ENCODE measurements around the gene UPP2. TPM values are rescaled to one million over a fixed set of nuclear protein-coding genes. Genes with fewer than 3 reads are reported as not detected.

UPP2 gene
- total and polyA plus RNA-seq, 2 of the 13 experiments (the other 11 are each of a cell fraction or from before 2014, with no cell fraction given), result 0.07 to 0.28 TPM

DNA sequence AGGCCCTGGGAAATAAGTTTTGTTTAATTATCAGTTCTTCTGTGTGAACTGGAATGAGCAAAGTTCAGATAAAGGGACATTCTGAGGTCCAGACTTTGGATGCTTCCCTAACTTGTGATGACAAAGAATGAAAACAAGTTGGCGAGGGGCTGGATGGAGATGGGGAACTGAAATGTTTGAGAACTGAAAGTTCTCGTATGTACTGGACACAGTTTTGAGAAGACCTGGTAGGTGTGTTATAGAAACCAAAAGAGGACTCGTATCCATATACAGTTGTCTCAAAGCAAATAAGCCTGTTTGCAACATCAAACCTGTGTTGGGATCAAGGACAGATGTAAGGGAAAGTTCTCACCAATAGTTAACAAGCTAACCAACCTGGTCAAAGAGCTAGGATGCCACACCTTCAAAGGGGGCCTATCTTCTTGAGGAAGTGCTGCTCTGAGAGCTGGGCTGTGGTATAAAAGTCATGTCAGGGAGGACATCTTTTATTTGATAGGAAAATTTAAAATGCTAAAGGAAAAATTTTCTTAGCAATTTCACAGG lies at the start of gene UPP2 (continued):
- TF ChIP-seq, protein P1, sequence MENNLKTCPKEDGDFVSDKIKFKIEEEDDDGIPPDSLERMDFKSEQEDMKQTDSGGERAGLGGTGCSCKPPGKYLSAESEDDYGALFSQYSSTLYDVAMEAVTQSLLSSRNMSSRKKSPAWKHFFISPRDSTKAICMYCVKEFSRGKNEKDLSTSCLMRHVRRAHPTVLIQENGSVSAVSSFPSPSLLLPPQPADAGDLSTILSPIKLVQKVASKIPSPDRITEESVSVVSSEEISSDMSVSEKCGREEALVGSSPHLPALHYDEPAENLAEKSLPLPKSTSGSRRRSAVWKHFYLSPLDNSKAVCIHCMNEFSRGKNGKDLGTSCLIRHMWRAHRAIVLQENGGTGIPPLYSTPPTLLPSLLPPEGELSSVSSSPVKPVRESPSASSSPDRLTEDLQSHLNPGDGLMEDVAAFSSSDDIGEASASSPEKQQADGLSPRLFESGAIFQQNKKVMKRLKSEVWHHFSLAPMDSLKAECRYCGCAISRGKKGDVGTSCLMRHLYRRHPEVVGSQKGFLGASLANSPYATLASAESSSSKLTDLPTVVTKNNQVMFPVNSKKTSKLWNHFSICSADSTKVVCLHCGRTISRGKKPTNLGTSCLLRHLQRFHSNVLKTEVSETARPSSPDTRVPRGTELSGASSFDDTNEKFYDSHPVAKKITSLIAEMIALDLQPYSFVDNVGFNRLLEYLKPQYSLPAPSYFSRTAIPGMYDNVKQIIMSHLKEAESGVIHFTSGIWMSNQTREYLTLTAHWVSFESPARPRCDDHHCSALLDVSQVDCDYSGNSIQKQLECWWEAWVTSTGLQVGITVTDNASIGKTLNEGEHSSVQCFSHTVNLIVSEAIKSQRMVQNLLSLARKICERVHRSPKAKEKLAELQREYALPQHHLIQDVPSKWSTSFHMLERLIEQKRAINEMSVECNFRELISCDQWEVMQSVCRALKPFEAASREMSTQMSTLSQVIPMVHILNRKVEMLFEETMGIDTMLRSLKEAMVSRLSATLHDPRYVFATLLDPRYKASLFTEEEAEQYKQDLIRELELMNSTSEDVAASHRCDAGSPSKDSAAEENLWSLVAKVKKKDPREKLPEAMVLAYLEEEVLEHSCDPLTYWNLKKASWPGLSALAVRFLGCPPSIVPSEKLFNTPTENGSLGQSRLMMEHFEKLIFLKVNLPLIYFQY (CRISPR knock-in tag; IDR thresholded peaks at IDR 0.05; ENCODE audit: borderline replicate concordance), result no peak
- TF ChIP-seq GATAD2A (CRISPR knock-in tag; IDR thresholded peaks at IDR 0.05) (peak; percentile 67; the same call in 1 of the 2 replicates), RXRB (CRISPR knock-in tag; IDR thresholded peaks at IDR 0.05; ENCODE audit: borderline replicate concordance) (peak; percentile 19; the same call in 1 of the 2 replicates), ZNF644 (CRISPR knock-in tag; IDR thresholded peaks at IDR 0.05; ENCODE audit: low read depth) (peak; percentile 51; the same call in 1 of the 2 replicates), EP300 (IDR thresholded peaks at IDR 0.05; ENCODE audit: low read depth in 2 of 2, low read length in 2 of 2) (peak in 1 of 2 experiments; percentile 47; a peak in 1 of 4 replicates), EP300 (CRISPR knock-in tag; IDR thresholded peaks at IDR 0.05; ENCODE audit: borderline replicate concordance) (no peak), MIER3 (CRISPR knock-in tag; IDR thresholded peaks at IDR 0.05; ENCODE audit: borderline replicate concordance) (peak; percentile 58; the same call in 1 of the 2 replicates), CEBPB (IDR thresholded peaks at IDR 0.05; ENCODE audit: borderline replicate concordance, low read depth, low read length) (peak; percentile 34; the same call in 1 of the 2 replicates), SCMH1 (CRISPR knock-in tag; IDR thresholded peaks at IDR 0.05; ENCODE audit: borderline replicate concordance) (no peak), ISL2 (CRISPR knock-in tag; IDR thresholded peaks at IDR 0.05) (peak; percentile 44; the same call in 1 of the 2 replicates), FOXA1 (IDR thresholded peaks at IDR 0.05) (no peak), FOXA1 (CRISPR knock-in tag; IDR thresholded peaks at IDR 0.05) (peak; percentile 45; the same call in 1 of the 2 replicates), ZNF142 (CRISPR knock-in tag; IDR thresholded peaks at IDR 0.05) (no peak), NFKBIZ (CRISPR knock-in tag; IDR thresholded peaks at IDR 0.05) (0 out of 2 replicates have a peak, but pooled peaks have one; percentile 26), ZNF317 (CRISPR knock-in tag; IDR thresholded peaks at IDR 0.05) (peak; percentile 61; the same call in 1 of the 2 replicates)
- TF ChIP-seq, protein P2, sequence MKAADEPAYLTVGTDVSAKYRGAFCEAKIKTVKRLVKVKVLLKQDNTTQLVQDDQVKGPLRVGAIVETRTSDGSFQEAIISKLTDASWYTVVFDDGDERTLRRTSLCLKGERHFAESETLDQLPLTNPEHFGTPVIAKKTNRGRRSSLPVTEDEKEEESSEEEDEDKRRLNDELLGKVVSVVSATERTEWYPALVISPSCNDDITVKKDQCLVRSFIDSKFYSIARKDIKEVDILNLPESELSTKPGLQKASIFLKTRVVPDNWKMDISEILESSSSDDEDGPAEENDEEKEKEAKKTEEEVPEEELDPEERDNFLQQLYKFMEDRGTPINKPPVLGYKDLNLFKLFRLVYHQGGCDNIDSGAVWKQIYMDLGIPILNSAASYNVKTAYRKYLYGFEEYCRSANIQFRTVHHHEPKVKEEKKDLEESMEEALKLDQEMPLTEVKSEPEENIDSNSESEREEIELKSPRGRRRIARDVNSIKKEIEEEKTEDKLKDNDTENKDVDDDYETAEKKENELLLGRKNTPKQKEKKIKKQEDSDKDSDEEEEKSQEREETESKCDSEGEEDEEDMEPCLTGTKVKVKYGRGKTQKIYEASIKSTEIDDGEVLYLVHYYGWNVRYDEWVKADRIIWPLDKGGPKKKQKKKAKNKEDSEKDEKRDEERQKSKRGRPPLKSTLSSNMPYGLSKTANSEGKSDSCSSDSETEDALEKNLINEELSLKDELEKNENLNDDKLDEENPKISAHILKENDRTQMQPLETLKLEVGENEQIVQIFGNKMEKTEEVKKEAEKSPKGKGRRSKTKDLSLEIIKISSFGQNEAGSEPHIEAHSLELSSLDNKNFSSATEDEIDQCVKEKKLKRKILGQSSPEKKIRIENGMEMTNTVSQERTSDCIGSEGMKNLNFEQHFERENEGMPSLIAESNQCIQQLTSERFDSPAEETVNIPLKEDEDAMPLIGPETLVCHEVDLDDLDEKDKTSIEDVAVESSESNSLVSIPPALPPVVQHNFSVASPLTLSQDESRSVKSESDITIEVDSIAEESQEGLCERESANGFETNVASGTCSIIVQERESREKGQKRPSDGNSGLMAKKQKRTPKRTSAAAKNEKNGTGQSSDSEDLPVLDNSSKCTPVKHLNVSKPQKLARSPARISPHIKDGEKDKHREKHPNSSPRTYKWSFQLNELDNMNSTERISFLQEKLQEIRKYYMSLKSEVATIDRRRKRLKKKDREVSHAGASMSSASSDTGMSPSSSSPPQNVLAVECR (CRISPR knock-in tag; IDR thresholded peaks at IDR 0.05; ENCODE audit: borderline replicate concordance), result no peak
